ENCODE results near the gene NRTN. TPM values are rescaled to one million over a fixed set of nuclear protein-coding genes. Genes with fewer than 3 reads are reported as not detected.
"Not testable (repeated sequence)": the region's sequence is repeated elsewhere in the genome, so short reads cannot be mapped to it uniquely, and the experiment has no call there.

NRTN gene
- total RNA-seq, 4 donors from 2014 or later = 0.82 to 3.8 (median 1.5) TPM

- peak; percentile 84 for DNase-seq
- H3K27ac ChIP-seq = peak within 1 kb of the TSS; percentile 83 to 87 (median 86)
- peak; percentile 67 to 96 (median 94) for TF ChIP-seq POLR2AphosphoS5 (IDR thresholded peaks at IDR 0.05)
- no peak for TF ChIP-seq EP300 (IDR thresholded peaks at IDR 0.05; ENCODE audit: low read depth)
- peak; percentile 96 for TF ChIP-seq POLR2A (IDR thresholded peaks at IDR 0.05)
- no peak for TF ChIP-seq CTCF (IDR thresholded peaks at IDR 0.05)
These were observed 46.4 kb downstream of the NRTN start, which contains the start of gene FUT3 for GRCh38 chr19:5851302-5851701. Gene FUT3 (minus strand): TSS chr19:5851449.

GRCh38 chr19:5854121-5854520, 49.3 kb downstream of the NRTN start:
- 80 to 82% methylated on average over 6 to 10 of the region's 10 CpGs for WGBS, 2 donors (ENCODE audit: low coverage in 1 of 2)
- H3K27me3 ChIP-seq; H3K36me3 ChIP-seq; DNase-seq; H3K4me3 ChIP-seq; H3K9me3 ChIP-seq; in situ Hi-C loops (cut with MboI; ENCODE audit: low pct_ligation_motif_present in 1 of 4, low pct_unique_long_range_greater_than_20kb in 1 of 4, low sequenced_read_pairs in 3 of 4); H3K27ac ChIP-seq; intact Hi-C loops (cut with DNase I; ENCODE audit: low total_unique reads); H3K4me1 ChIP-seq: not testable (repeated sequence)

More at GRCh38 chr19:5851302-5851701, 46.4 kb downstream of the NRTN start, which contains the start of gene FUT3:
- intact Hi-C loops (cut with DNase I; ENCODE audit: low total_unique reads) (no loop called here), in situ Hi-C loops (cut with MboI; ENCODE audit: low pct_ligation_motif_present in 1 of 4, low pct_unique_long_range_greater_than_20kb in 1 of 4, low sequenced_read_pairs in 3 of 4) (no loop called here)
- Histone ChIP-seq H3K4me1 (peaks cover 0 to 10% (median 4%) of the 10 kb centered on the region in 4 donors), H3K27me3 (no peaks in the 10 kb centered on the region), H3K4me3 (peak within 1 kb of the TSS in 3 of 4 donors; percentile 37 to 56 (median 40)), H3K9me3 (no peaks in the 10 kb centered on the region), H3K36me3 (no peaks in the 10 kb centered on the region)
- 48% methylated on average over 10 of the region's 10 CpGs; no CpG with 5 or more reads in 1 of the 2 donors for WGBS, 2 donors (ENCODE audit: low coverage in 1 of 2)

GRCh38 chr19:5855151-5855550, 50.3 kb downstream of the NRTN start:
- H3K36me3 ChIP-seq; H3K9me3 ChIP-seq; in situ Hi-C loops (cut with MboI; ENCODE audit: low pct_ligation_motif_present in 1 of 4, low pct_unique_long_range_greater_than_20kb in 1 of 4, low sequenced_read_pairs in 3 of 4); H3K27ac ChIP-seq; DNase-seq; H3K27me3 ChIP-seq; H3K4me1 ChIP-seq; intact Hi-C loops (cut with DNase I; ENCODE audit: low total_unique reads); H3K4me3 ChIP-seq: not testable (repeated sequence)
- 85 to 93% methylated on average over 8 to 9 of the region's 9 CpGs for WGBS, 2 donors (ENCODE audit: low coverage in 1 of 2)

DNA sequence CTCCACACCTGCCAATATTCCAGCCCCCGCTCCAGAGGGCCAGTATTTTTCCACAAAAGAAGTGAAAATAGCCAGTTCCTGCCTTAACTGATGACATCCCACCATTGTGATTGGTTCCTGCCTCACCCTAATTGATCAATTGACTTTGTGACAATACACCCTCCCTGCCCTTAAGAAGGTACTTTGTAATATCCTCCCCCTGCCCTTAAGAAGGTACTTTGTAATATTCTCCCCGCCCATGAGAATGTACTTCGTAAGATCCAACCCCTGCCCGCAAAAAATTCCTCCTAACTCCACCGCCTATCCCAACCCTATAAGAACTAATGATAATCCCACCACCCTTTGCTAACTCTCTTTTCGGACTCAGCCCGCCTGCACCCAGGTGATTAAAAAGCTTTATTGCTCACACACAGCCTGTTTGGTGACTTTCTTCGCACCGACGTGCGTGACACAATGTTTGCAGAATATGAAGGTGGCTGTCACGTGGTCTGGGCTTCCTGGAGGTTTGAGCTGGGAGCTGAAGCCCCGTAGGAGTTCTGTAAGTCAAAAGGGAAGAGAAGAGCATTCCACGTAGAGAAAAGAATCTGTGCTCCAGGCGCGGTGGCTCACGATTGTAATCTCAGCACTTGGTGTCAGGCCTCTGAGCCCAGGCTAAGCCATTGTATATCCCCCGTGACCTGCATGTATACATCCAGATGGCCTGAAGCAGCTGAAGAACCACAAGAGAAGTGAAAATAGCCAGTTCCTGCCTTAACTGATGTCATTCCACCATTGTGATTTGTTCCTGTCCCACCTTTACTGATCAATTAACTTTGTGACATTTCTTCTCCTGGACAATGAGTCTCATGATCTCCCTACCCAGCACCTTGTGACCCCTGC, 52.6 kb downstream of the NRTN start:
- Histone ChIP-seq H3K9me3 (no peaks in the 10 kb centered on the region), H3K27me3 (no peaks in the 10 kb centered on the region), H3K4me3 (no peak overlapping the region), H3K27ac (no peak overlapping the region), H3K4me1 (no peaks in the 10 kb centered on the region), H3K36me3 (no peaks in the 10 kb centered on the region)
- no peak for TF ChIP-seq EP300 (IDR thresholded peaks at IDR 0.05; ENCODE audit: low read depth)
- TF ChIP-seq POLR2A (IDR thresholded peaks at IDR 0.05) = no peak
- intact Hi-C loops (cut with DNase I; ENCODE audit: low total_unique reads) = no loop called here
- DNase-seq = no peak
- in situ Hi-C loops (cut with MboI; ENCODE audit: low pct_ligation_motif_present in 1 of 4, low pct_unique_long_range_greater_than_20kb in 1 of 4, low sequenced_read_pairs in 3 of 4) = no loop called here
- 79 to 80% methylated on average over 8 to 18 of the region's 18 CpGs for WGBS, 2 donors (ENCODE audit: low coverage in 1 of 2)

DNA sequence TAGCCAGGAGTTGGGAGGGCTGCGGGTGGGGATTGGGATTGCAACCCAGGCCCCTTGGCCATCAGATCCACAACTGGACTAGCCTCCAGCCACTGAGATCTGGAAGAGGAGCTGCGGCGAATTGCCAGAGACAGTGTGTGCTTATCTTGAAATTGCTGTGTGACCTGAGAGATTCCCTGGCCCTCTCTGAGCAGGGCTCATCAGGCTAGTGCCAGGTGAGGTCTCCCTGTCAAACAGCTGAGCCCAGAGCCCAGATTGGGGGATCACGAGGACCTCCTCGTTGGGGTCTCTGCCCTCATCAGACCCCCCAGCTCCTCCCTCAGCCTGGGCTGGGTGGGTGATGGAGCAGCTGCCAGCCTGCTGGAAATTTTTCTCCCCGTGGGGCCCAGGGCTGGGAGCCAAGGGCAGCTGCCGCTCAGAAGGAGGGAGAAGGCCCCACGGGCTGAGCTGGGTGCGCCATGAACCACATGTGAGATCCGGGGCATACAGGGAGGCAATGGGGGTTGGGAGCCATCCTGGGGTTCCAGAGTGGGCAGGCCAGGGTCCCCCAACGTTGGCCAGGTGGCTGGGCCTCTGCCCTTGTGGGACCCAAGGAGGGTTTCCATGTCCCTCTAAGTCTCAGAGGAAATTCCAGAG, 58.3 kb downstream of the NRTN start:
- Histone ChIP-seq H3K27me3 (no peaks in the 10 kb centered on the region), H3K4me3 (no peak overlapping the region), H3K27ac (no peak overlapping the region), H3K4me1 (no peaks in the 10 kb centered on the region), H3K9me3 (no peaks in the 10 kb centered on the region), H3K36me3 (no peaks in the 10 kb centered on the region)
- DNase-seq = no peak
- no peak for TF ChIP-seq CTCF (IDR thresholded peaks at IDR 0.05)
- no peak for TF ChIP-seq POLR2A (IDR thresholded peaks at IDR 0.05)
- WGBS, 2 donors (ENCODE audit: low coverage in 1 of 2) = 77% methylated on average over 9 of the region's 11 CpGs; no CpG with 5 or more reads in 1 of the 2 donors
- intact Hi-C loops (cut with DNase I; ENCODE audit: low total_unique reads) = no loop called here
- in situ Hi-C loops (cut with MboI; ENCODE audit: low pct_ligation_motif_present in 1 of 4, low pct_unique_long_range_greater_than_20kb in 1 of 4, low sequenced_read_pairs in 3 of 4) = no loop called here

All from transverse colon (tissue), 4 donors.